ENCODE data around the gene RNF212. TPM values are rescaled to one million over a fixed set of nuclear protein-coding genes. Genes with fewer than 3 reads are reported as not detected.
"Not testable (repeated sequence)": the region's sequence is repeated elsewhere in the genome, so short reads cannot be mapped to it uniquely, and the experiment has no call there.

The RNF212 gene
- total RNA-seq, 1 experiment from 2014 or later = not detected

- Histone ChIP-seq H3F3A (ENCODE audit: low read length, unreplicated experiment) (no peaks in the 10 kb centered on the region), H3K9me3 (ENCODE audit: low read length) (no peaks in the 10 kb centered on the region), H3K79me2 (ENCODE audit: low read length) (no peaks in the 10 kb centered on the region), H3K36me3 (ENCODE audit: low read depth, low read length) (no peaks in the 10 kb centered on the region), H3K4me1 (ENCODE audit: insufficient read depth, low read length) (peaks cover 22% of the 10 kb centered on the region), H3K4me2 (ENCODE audit: low read length) (no peak overlapping the region), H4K20me1 (ENCODE audit: low read length) (no peaks in the 10 kb centered on the region), H3K27ac (ENCODE audit: low read length) (no peak overlapping the region), H3K9ac (ENCODE audit: low read length) (no peak overlapping the region), H2AFZ (ENCODE audit: low read length) (no peak overlapping the region), H3K27me3 (ENCODE audit: low read length) (peaks cover 36% of the 10 kb centered on the region), H3K9me2 (replicated peaks; ENCODE audit: low read length) (no peaks in the 10 kb centered on the region), H3K4me3 (ENCODE audit: low read length) (no peak overlapping the region)
- TF ChIP-seq CTCF (conservative IDR thresholded peaks at IDR 0.05; ENCODE audit: low read depth, low read length) (no peak), EZH2 (IDR thresholded peaks at IDR 0.05; ENCODE audit: low read length, unreplicated experiment) (no peak), EZH2phosphoT487 (IDR thresholded peaks at IDR 0.05; ENCODE audit: borderline replicate concordance, low read length) (no peak)
- ATAC-seq (no peak), DNase-seq (no peak)
- POLR2A ChIA-PET (ENCODE audit: unreplicated experiment) = no interaction called here
- CTCF ChIA-PET = no interaction called here
- no TSS peak for BruUV-seq (replicated peaks)
- intact Hi-C loops (cut with micrococcal nuclease) = no loop called here
These were observed 56.5 kb downstream of the RNF212 start for GRCh38 chr4:1056671-1057402.

GRCh38 chr4:1055721-1056590, 57.4 kb downstream of the RNF212 start:
- ATAC-seq (no peak), DNase-seq (no peak)
- H3K4me3 ChIP-seq (ENCODE audit: low read length) = no peak overlapping the region
- no peak overlapping the region for H2AFZ ChIP-seq (ENCODE audit: low read length)
- no peaks in the 10 kb centered on the region for H3K9me2 ChIP-seq (replicated peaks; ENCODE audit: low read length)
- ChIA-PET POLR2A (ENCODE audit: unreplicated experiment) (no interaction called here), CTCF (no interaction called here)
- no peaks in the 10 kb centered on the region for H4K20me1 ChIP-seq (ENCODE audit: low read length)
- intact Hi-C loops (cut with micrococcal nuclease) = no loop called here
- no peaks in the 10 kb centered on the region for H3K36me3 ChIP-seq (ENCODE audit: low read depth, low read length)
- no TSS peak for BruUV-seq (replicated peaks)
- no peaks in the 10 kb centered on the region for H3K9me3 ChIP-seq (ENCODE audit: low read length)
- H3K9ac ChIP-seq (ENCODE audit: low read length) = no peak overlapping the region
- H3F3A ChIP-seq (ENCODE audit: low read length, unreplicated experiment) = no peaks in the 10 kb centered on the region
- H3K79me2 ChIP-seq (ENCODE audit: low read length) = no peaks in the 10 kb centered on the region
- peaks cover 22% of the 10 kb centered on the region for H3K4me1 ChIP-seq (ENCODE audit: insufficient read depth, low read length)
- peaks cover 31% of the 10 kb centered on the region for H3K27me3 ChIP-seq (ENCODE audit: low read length)
- TF ChIP-seq CTCF (conservative IDR thresholded peaks at IDR 0.05; ENCODE audit: low read depth, low read length) (no peak), EZH2phosphoT487 (IDR thresholded peaks at IDR 0.05; ENCODE audit: borderline replicate concordance, low read length) (no peak), EZH2 (IDR thresholded peaks at IDR 0.05; ENCODE audit: low read length, unreplicated experiment) (no peak)
- no peak overlapping the region for H3K27ac ChIP-seq (ENCODE audit: low read length)
- no peak overlapping the region for H3K4me2 ChIP-seq (ENCODE audit: low read length)

GRCh38 chr4:1055243-1055701, 58.1 kb downstream of the RNF212 start:
- H2AFZ ChIP-seq (ENCODE audit: low read length); H3K9me2 ChIP-seq (replicated peaks; ENCODE audit: low read length); H3K9me3 ChIP-seq (ENCODE audit: low read length); H3K27ac ChIP-seq (ENCODE audit: low read length); intact Hi-C loops (cut with micrococcal nuclease); H3K36me3 ChIP-seq (ENCODE audit: low read depth, low read length); H3F3A ChIP-seq (ENCODE audit: low read length, unreplicated experiment); H3K4me2 ChIP-seq (ENCODE audit: low read length); H3K9ac ChIP-seq (ENCODE audit: low read length); ATAC-seq; H3K4me3 ChIP-seq (ENCODE audit: low read length); DNase-seq; CTCF ChIA-PET; POLR2A ChIA-PET (ENCODE audit: unreplicated experiment); BruUV-seq (replicated peaks); H3K79me2 ChIP-seq (ENCODE audit: low read length); H4K20me1 ChIP-seq (ENCODE audit: low read length): not testable (repeated sequence)
- H3K4me1 ChIP-seq (ENCODE audit: insufficient read depth, low read length) = peaks cover 22% of the 10 kb centered on the region
- H3K27me3 ChIP-seq (ENCODE audit: low read length) = peaks cover 31% of the 10 kb centered on the region

GRCh38 chr4:1054696-1055242, 58.6 kb downstream of the RNF212 start:
- H3K9ac ChIP-seq (ENCODE audit: low read length); intact Hi-C loops (cut with micrococcal nuclease); H3K9me2 ChIP-seq (replicated peaks; ENCODE audit: low read length); ATAC-seq; H3F3A ChIP-seq (ENCODE audit: low read length, unreplicated experiment); DNase-seq; H2AFZ ChIP-seq (ENCODE audit: low read length); H3K27ac ChIP-seq (ENCODE audit: low read length); POLR2A ChIA-PET (ENCODE audit: unreplicated experiment); H3K36me3 ChIP-seq (ENCODE audit: low read depth, low read length); H3K79me2 ChIP-seq (ENCODE audit: low read length); H3K9me3 ChIP-seq (ENCODE audit: low read length); BruUV-seq (replicated peaks); H3K4me3 ChIP-seq (ENCODE audit: low read length); H4K20me1 ChIP-seq (ENCODE audit: low read length); H3K4me2 ChIP-seq (ENCODE audit: low read length); CTCF ChIA-PET: not testable (repeated sequence)
- Histone ChIP-seq H3K27me3 (ENCODE audit: low read length) (peaks cover 31% of the 10 kb centered on the region), H3K4me1 (ENCODE audit: insufficient read depth, low read length) (peaks cover 22% of the 10 kb centered on the region)
